GM12801 (cell line): ENCODE results near the gene SYNE2.

Experiments used
- TF ChIP-seq, protein P1 (sequence below): IDR thresholded peaks from one replicate; pipeline ENCODE4 v1.5.1; 2011; ENCODE audit warnings: control low read depth; ENCODE audit not compliant: insufficient read length; ENCODE audit errors: extremely low read depth

The SYNE2 gene

DNA sequence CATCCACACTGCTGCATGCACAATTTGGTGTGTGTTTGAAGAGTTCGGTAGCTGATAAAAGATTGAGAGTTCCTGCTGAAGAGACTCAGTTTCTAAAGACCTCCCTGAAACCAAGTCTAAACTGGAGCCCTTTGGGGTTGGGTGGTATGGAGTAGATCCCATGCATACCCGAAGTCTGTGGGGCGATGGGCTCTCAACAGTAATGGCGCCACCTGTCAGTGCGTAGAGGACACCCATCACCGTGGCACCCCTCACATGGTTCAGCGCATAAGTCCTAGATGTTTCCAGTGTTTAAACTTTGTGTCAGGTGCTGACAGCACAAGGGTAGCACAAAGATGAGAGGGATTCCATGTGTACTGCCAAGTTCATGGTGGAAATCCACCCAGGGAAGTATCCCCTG, 355.5 kb downstream of the SYNE2 start:
- TF ChIP-seq, protein P1, sequence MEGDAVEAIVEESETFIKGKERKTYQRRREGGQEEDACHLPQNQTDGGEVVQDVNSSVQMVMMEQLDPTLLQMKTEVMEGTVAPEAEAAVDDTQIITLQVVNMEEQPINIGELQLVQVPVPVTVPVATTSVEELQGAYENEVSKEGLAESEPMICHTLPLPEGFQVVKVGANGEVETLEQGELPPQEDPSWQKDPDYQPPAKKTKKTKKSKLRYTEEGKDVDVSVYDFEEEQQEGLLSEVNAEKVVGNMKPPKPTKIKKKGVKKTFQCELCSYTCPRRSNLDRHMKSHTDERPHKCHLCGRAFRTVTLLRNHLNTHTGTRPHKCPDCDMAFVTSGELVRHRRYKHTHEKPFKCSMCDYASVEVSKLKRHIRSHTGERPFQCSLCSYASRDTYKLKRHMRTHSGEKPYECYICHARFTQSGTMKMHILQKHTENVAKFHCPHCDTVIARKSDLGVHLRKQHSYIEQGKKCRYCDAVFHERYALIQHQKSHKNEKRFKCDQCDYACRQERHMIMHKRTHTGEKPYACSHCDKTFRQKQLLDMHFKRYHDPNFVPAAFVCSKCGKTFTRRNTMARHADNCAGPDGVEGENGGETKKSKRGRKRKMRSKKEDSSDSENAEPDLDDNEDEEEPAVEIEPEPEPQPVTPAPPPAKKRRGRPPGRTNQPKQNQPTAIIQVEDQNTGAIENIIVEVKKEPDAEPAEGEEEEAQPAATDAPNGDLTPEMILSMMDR = no peak

DNA sequence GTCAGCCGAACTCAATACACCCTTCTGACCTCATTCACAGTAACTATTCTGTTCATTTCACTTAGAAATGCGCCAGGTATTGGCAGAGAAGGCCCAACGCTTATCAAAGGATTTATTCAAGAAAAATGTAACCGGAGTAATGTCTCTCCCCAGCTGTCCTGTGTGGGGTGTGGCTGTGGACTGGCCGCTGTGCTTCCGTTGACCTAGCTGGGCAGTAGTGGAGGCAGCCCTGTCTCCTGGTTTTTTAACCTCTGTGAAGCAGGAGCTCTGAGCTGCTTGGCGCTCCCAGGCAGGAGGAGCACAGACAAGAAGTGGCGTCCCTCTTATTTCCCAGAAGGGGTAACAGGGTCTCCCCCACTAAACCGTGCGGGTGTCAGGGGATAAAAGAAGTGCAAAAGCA, 356.2 kb downstream of the SYNE2 start:
- TF ChIP-seq, protein P1 = no peak

DNA sequence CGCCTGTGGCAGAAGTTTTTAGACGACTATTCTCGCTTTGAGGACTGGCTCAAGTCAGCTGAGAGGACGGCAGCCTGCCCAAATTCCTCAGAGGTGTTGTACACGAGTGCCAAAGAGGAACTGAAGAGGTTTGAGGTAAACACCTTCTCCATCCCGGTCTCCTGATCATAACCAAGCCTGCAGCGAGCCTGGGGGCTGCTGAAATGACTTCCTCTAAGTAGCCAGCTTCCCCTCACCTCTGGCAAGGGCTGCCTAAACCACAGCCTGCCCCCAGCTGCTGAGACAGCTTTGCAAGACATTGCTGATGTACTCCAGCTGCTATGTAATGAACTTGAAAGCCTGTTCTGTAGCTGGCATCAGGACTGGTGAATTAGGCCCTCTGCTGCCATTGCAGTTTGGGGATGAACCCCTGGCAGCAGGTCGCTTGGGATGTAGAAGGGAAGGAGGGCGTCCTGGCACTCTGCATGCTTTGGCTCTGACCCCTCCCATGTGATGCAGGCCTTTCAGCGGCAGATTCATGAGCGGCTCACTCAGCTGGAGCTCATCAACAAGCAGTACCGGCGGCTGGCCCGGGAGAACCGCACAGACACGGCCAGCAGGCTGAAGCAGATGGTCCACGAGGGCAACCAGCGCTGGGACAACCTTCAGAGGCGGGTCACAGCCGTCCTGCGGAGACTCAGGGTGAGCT, 356.8 kb downstream of the SYNE2 start:
- TF ChIP-seq, protein P1 = no peak

DNA sequence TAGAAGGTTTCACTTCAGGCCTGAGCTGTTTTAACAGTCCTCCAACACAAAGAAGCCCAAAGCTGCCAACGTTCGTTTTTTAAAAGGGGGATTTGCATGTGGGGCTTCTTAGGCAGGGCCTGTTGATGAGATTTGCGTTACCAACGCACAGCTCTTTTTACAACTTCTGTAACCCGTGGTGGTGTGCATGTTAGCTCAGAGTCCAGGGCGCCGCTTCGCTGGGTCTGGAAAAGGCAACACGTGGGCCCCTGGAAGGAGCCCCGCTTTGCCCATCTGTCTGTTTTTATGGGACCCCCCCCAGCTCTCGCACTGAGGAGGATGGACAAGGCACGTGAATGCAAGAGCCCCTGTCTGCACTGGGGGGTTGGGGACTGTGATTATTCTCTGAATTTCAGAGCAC, 357.4 kb downstream of the SYNE2 start:
- TF ChIP-seq, protein P1 = no peak

DNA sequence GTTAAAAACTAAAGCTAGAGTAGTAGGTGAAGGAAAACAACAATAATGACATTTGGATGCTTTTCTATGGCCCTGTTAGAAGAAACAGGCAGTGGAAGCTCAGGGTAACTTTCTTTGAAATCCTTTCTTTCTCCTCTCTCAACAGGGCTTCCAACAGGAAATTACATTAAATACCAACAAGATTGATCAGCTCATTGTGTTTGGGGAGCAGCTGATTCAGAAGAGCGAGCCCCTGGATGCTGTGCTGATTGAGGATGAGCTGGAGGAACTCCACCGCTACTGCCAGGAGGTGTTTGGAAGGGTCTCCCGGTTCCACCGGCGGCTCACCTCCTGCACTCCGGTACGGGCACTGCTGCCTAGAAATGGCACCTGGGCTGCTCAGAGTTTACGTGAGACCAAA, 359.9 kb downstream of the SYNE2 start:
- TF ChIP-seq, protein P1 = no peak

DNA sequence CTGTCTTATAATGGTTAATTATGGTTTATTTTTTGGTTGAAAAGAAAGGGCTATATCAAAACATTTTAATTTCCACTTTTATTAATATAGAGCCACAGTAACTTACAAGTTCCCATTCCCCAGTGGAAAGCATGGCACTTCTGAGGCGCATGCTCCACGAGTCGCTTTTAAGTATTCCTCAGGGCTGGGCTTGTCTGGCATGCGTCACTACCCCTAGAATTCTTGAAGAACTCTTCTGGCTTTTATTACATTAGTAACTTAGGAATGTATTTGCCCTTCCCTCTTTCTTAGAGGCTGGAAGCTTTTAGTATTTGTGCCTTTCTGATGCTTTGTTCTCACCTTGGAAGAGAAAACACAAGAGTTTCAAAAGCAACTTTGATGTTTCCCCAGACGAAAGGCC, 360.3 kb downstream of the SYNE2 start:
- TF ChIP-seq, protein P1 = no peak

DNA sequence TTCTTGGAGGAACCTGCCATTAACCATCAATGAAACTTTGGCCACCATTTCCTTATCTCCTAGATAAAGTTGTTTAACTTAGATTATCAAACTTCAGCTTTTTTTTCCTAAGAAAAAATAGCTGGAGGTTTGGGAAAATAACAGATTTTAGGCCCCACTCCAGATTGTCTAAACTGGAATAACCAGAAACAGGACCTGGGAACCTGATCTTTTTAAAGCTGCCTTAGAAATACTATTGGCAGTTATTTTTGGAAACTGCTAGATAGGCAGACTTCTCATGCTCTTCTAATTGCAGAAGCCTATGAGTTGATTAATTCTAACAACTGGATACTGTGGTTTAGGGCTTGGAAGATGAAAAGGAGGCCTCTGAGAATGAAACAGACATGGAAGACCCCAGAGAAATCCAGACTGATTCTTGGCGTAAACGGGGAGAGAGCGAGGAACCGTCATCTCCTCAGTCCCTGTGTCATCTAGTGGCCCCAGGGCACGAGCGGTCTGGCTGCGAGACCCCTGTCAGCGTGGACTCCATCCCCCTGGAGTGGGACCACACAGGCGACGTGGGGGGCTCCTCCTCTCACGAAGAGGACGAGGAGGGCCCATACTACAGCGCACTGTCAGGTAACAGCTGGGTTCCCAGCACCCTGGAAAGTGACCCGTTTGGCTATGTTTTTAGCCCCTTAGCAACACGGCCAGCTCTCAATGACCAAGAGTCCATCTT, 361.2 kb downstream of the SYNE2 start:
- TF ChIP-seq, protein P1 = no peak
